Fibroblast of the aortic adventitia (primary cell): Measurements from ENCODE around the gene MALL. TPM values are rescaled to one million over a fixed set of nuclear protein-coding genes. Genes with fewer than 3 reads are reported as not detected.
"Not testable (repeated sequence)": the region's sequence is repeated elsewhere in the genome, so short reads cannot be mapped to it uniquely, and the experiment has no call there.

ENCODE experiments used
- DNase-seq: peaks from one replicate; pipeline ENCODE4 v3.0.0-alpha.2; 2010; ENCODE audit warnings: low read depth
- H3K4me3 ChIP-seq: 2 replicates; pipeline ENCODE4 v1.5.1; 2011; ENCODE audit warnings: low read depth, mild to moderate bottlenecking, control low read depth, low read length, moderate library complexity
- total RNA-seq: library from RNA; depleted of rRNA; stranded (reverse); fragments of >200 nt; gene quantifications from 2 replicates; pipeline ENCODE4 v1.2.3, GENCODE V29; 2012; ENCODE audit warnings: low replicate concordance
- TF ChIP-seq, protein P1 (sequence below): IDR thresholded peaks from 2 replicates; pipeline ENCODE4 v1.5.1; 2011; ENCODE audit warnings: mild to moderate bottlenecking, low read length, control low read depth, inconsistent platforms; ENCODE audit not compliant: insufficient read depth

The MALL gene
- total RNA-seq, 1 donor: 442 TPM

GRCh38 chr2:110101901-110102803 lies 13.5 kb downstream of the MALL start:
- TF ChIP-seq, protein P1, sequence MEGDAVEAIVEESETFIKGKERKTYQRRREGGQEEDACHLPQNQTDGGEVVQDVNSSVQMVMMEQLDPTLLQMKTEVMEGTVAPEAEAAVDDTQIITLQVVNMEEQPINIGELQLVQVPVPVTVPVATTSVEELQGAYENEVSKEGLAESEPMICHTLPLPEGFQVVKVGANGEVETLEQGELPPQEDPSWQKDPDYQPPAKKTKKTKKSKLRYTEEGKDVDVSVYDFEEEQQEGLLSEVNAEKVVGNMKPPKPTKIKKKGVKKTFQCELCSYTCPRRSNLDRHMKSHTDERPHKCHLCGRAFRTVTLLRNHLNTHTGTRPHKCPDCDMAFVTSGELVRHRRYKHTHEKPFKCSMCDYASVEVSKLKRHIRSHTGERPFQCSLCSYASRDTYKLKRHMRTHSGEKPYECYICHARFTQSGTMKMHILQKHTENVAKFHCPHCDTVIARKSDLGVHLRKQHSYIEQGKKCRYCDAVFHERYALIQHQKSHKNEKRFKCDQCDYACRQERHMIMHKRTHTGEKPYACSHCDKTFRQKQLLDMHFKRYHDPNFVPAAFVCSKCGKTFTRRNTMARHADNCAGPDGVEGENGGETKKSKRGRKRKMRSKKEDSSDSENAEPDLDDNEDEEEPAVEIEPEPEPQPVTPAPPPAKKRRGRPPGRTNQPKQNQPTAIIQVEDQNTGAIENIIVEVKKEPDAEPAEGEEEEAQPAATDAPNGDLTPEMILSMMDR: no peak
- peak overlapping the region; percentile 41 for H3K4me3 ChIP-seq
- DNase-seq: no peak

DNA sequence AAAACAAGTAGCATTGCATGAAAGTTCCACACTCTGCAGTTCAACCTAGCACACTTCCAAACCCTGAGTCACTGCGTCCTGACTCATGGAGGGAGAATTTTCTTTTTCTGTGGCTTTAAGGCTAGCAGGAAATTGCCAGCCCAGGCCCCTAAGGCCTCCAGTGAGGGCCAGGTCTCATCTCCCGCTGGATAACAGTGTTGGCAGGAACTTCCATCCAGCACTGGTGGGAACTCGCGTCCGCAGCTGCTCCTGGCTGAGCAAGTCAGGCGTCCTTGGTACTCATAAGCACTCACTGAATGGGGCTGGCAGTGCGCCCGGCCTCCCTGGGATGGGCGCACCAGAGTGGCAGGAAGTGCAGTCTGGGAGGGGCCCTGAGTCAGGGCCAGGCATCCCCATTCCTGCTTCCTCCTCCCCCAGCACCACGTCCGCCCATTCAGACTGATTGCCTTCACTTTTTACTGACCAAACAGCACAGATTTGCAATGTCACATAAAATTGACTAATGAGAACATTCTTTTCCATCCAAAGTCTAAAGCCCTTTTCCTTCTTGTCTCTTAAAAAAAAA lies 14.3 kb downstream of the MALL start:
- TF ChIP-seq, protein P1: no peak
- DNase-seq: peak; percentile 100
- peak overlapping the region; percentile 41 for H3K4me3 ChIP-seq

- not testable (repeated sequence) for DNase-seq, H3K4me3 ChIP-seq
Observed at GRCh38 chr2:110100880-110101279, 14.7 kb downstream of the MALL start.

DNA sequence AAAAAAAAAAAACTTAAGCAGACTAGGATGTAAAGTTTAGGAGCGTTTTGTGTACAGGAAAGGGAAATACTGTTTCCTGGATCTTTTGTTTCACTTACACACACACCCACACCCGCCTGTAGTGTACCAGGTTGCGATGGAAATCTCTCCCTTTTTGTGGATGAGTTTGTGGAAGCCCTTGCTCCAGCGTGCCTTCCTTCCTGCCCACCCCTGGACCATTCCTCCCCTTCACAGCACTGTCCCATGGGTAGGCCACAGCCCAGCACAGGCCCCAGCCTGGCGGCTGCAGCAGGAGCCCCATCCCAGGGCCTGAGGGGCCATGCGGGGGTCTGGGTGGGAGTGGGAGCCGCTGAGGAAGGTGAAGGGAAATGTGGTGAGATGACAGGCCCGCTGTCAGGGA lies 15.1 kb downstream of the MALL start:
- no peak overlapping the region for H3K4me3 ChIP-seq
- TF ChIP-seq, protein P1: no peak
- no peak for DNase-seq

DNA sequence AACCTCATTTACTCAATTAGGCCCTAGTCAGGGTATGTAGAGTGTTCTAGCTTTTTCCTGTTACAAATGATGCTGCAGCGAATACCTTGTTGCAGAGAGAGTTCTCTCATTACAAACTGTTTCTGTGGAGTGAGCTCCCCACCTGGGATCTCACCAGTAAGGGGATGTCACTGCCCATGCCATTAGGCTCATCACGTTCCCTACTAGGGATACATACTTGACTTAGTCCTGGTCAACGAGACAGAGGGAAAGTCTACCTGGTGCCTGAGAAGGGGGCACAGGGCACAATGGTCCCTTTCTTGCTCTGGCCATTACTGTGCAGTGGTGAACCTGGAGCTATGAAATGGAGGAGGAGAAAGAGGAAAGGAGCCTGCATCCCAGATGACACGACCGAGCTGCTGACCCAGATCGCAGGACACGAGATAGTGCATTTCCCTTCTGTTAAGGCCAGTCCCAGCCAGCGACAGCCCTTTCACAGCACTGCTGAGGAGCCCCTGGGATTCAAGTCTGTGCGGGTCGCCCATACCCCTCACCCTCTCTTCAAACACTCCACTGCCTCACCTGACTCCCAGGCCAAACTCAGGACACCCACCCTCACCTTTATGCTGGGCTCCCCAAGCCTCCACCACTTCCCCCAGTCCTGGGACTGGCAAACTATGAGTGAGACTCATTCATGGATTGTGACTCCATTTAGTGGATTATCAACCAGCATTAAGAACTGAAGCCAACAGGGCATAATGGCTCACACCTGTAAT lies 16.0 kb downstream of the MALL start:
- no peak for DNase-seq
- TF ChIP-seq, protein P1: no peak
- no peak overlapping the region for H3K4me3 ChIP-seq

DNA sequence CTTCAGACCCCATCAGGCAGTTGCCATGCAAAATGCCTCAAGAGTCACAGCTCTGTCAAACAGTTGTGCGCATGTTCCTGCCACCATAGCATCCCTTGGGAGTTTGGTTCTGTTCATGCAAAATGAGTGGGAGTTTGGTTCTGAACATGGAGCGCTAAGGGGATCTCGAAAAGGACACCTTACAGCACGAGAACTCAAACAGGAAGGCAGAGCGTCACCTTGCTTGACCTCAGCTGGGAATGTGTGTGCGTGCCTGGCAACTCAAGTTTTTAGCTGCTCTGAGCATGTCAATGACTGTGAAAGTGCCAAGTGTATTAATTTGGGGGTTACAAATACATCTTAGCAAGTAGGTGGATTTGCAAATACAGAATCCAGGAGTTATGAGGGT lies 16.6 kb downstream of the MALL start:
- DNase-seq: no peak
- TF ChIP-seq, protein P1: no peak
- no peak overlapping the region for H3K4me3 ChIP-seq
